Hypothalamus (tissue), 51 donors: ENCODE measurements around the gene AK2.
"Not testable (repeated sequence)": the region's sequence is repeated elsewhere in the genome, so short reads cannot be mapped to it uniquely, and the experiment has no call there.

Experiments used
- DNase-seq, 51 donors: peaks; one replicate each; lab custom pipeline; 2025; lab: John Stamatoyannopoulos, UW

AK2 gene

DNA sequence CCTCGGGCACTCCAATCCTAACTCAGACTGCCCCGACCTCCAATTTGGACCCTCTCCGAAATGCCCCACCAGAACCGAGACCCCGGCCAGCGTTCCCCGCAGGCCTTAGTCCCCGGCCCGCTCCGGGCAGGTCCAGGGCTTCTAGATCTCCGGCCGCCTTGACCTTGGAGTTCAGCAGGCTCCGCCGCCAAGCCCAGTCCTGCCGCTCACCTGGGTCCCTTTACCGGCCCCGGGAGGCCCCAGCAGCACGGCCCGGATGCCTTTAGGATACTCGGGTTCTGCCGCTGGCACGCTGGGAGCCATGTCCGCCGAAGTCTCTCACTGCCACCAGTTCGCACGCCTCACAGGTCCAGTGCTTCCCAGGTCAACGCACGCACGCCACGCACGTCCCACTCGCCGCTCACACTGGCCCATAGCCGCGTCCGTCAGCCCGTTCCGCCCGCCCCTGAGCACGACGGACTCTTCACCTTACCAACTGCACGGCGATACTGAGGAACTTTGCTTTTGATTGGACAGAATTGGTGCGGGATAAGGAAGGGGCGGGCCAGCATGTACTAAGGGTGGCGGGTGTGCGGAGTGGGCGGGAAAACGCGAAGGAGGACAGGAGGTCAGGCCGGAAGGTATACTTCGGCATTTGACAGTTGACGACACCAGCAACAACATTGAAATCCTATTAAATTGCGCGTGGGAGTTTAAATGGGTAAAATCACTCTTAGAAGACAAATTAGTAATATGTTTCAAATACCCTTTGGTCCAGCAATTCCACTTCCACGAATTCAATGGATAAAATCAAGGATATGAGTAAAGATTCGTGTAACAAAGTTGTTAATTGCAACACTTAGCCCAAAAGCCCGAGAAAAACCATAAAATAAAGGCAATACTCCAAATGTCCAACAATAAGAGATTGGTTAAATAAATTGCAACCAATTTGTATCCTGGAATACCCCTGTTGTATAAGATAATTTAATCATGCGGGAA lies at the start of gene AK2:
Gene AK2, minus strand, starts transcription at position 358 of the 978 bp plus-strand sequence. Its CDS starts 55 bp downstream, at position 303.
- peak; percentile 52 to 98 (median 94) for DNase-seq

DNA sequence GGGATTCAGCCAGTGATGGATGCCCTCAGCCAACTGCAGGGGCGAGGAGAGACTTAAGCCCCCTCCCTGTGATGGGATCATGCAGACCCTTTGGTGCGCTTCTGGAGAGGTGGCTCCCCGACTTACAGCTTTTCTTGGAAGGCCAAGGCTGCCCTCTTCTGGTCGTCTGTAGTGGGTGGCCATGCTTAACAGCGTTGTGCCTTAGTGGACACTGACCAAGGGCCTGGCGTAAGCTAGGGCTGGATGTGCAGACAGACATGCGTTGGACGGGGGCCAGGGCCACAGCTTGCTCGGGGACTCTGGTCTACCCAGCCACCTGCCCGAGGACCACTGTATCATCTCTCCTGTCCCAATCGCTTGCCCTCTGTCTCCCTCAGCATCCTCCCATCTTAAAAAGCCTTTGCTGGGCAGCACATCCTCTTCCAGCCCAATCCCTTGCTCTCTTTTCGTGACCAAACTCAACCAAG lies 49.7 kb upstream of the AK2 start:
- peak in 46 of 51 donors; percentile 27 to 86 (median 66) for DNase-seq

DNA sequence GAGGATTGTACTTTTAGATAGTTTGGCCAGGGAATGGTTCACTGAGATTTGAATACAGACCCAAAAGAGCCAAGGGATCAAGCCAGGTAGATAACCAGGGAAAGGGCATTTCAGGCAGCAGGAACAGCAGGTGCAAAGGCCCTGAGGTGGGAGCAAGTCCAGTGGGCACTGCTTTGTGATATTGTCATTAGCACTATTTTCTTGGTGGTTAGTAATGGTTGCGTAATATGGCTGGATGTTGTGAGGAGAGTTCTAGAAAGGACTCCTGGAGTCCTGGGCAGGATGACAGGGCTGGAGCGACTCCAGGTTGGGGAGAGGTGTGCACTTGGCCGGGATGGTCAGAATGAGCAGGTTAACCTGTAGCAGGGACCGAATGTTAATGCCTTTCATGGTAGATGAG lies 48.6 kb upstream of the AK2 start:
- no peak for DNase-seq

DNA sequence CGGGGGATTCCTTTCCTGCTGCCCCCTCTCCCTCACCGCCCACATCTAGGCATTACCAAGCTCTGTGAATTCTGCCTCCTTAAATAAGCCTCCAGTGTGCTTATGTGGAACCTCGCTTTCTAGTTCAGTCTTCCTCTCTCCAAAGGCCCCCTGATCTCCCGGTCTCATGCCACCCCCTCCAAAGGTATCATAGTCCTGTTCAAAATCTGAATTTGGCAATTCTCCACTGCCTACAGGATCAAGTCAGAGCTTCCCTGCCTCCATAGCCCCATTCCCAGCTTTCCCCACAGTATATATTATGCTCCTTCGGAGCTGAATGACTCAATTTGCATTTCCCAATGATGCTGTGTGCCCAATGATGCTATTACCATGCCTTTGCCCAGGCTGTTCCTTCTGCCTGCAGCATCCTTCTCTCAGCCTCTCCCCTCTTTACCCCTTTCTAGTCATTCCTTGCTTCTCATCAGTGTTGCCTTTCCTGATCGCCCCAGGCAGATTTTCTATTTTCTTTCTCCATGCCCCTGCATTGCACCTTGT lies 46.0 kb upstream of the AK2 start:
- DNase-seq, result peak in 1 of 51 donors; percentile 45

DNA sequence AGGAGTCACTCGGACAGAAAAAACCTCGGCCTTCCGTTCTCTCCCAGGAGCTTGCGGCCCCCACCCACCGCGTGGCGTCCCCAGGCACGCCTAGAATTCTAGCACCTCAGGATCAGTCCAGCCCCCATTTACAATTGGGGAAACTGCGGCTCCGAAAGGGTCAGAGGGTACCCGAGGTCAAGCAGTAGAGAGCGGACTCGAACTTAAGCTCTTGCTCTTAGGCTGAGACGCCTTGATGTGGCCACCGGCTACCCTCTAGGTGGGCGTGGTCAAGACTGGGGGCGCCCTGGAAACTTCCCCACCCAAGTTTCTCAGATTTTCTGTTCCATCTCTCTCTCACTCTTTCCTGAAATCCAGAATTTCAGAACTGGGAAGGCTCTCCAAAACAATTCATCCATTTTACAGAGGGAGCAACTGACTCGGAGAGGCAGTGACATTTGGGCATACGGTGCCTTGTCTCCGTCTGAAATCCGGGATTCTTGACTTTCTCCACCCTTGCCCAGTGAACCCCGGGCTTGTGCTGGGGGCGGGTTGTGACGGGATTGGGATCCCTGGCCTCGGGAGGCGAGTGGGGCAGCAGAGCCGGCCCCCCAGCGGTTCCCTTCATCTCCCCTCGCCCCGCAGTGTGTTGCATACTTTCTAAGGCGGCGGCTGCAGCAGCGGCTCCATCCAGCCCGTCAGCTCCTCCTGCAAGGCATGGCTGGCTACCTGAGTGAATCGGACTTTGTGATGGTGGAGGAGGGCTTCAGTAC lies 45.0 kb upstream of the AK2 start:
- peak in 5 of 51 donors; percentile 7 to 100 (median 14) for DNase-seq

DNA sequence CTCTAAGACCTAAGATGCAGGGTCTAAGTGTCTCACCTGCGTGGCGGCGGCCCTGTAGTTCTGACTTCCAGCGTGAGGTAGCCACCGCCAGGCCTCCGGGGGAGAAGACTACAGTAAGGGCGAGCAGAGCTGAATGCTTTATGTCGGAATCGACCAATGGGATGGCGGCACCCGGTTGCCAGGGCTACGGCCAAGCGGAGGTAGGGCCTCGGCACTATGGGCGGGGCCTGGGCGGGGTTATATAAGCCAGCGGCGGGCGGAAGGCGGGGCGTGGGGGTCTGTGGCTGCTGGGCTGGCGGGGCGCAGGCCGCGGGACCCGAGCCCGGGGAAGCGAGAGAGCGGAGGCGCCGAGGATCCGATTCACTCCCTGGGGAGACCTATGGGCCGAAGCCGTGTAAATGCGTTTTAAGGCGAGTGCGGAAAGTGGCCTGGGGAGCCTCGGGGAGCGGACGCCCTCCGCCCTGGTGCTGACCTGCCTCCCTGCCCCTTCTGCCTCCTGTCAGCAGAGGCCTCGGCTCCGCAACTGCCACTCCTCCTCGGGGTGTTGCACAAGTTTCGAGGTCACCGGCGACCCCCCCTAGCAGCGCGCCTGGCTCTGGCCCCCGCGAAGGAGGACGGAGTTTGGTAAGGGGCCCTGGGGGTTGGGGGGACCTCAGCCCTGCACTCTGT lies 44.3 kb upstream of the AK2 start, which contains the start of gene AZIN2:
Gene AZIN2, plus strand, starts transcription at position 269 of the 669 bp plus-strand sequence. CDS start 1,097 bp downstream, outside the sequence.
- DNase-seq, result peak; percentile 40 to 100 (median 95)

DNA sequence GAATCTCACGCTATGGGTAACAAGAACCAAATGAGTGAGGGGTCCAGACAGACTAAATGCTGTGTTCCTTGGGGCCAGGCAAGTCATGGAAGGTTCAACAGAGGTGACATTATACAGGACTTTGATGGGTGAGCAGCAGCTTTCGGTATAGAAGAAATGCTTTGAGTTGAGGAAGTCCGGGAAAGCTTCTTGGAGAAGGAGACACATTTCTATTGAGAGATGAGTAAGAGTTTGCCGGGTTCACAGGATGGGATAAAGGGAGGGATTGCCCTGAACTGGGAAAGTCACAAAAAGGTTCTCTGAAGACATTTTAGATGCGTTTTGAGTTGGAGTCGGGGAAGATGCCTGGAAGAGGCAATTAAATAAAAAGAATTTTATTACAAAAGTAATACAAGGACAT lies 43.7 kb upstream of the AK2 start:
- no peak for DNase-seq

DNA sequence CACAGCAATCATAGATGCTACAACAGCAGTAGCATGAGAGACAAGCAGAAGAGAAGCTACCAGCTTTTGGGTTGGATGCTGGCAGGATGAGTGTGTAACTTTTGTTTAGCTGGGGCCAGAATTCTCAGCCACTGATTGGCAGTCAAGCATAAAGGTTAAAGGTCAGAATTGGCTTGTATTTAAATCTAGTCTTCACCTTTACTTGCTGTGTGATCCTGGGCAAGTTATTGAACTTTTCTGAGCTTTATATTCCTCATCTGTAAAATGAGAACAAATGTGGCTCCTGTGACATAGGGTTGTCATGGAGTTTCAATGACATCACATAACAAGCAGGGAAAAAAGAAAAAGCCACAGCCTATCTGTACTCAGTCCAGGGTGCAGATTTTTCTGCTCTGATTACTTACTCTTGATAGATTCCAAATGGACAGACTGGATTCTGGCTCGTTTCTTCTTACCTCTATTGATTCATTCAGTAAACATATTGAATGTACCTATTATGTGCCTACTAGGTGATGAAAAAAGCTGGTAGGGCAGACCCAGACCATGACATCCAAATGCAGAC lies 41.4 kb upstream of the AK2 start:
- DNase-seq, result no peak

DNA sequence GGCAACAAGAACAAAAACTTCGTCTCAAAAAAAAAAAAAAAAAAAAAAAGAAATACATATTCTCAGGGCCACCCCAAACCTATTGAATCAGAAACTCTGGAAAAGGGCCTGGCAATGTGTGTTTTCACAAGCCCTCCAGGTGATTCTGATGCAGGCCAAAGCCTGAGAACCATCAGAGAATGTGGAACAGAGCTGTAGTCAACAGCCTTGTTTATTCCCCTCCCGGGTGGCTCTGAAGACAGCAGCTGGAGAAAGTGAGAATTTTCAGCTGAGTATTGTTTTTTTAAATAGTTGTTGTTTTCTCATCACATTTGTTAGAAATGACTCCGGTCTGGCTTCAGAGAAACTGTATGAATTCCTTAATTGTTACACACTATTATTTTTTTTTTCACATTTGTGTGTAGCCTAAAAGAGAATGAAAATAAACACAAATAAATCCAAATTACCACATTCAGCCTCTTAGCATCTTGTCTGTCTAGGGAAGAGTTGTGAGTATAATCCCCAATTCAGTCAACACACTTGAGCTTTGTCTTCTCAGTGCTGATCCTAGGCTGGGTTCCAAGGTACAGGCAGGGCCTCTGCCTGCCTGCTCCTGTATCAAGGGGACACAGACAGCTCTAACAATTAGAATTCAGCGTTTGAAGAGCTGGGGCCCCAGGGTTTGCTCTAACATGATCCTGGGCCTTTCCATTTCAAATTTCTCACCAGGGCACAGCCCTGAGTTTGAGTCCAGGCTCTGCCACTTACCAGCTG lies 37.7 kb upstream of the AK2 start:
- DNase-seq, result peak in 36 of 51 donors; percentile 13 to 90 (median 52)

DNA sequence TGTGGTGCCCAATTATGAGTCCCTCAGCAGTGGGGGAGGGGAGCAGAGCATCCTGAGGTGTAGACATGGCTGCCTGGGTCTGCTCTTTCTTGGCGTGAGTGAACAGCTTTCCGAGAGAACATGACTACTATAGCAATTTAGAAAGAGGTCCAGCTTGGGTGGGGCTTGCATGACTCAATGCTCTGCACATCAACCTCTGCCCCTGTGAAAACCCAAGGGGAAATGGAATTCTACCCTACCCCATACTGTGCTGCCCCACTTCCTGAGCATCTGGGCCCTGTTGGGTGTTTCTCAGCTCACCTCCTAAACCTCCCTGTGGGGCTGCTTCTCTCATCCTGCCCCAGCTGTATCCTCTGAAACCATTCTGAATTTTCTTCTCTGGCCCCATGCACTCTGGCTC lies 36.0 kb upstream of the AK2 start:
- no peak for DNase-seq

DNA sequence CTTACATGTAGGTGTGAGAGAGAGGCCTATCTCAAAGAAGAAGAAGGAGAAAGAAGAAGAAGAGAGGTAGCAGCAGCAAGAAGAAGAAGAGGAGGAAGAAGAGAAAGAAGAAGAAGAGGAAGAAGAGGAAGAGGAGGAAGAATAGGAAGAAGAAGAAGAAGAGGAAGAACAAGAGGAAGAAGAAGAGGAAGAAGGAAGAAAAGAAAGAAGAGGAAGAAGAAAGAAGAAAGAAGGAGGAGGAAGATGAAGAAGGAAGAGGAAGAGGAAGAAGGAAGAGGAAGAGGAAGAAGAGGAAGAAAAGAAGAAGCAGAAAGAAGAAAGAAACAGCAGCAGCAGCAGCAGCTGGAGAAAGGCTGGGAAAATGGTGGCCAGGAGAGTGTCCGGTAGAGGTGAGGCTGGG lies 33.9 kb upstream of the AK2 start:
- DNase-seq, result no peak

DNA sequence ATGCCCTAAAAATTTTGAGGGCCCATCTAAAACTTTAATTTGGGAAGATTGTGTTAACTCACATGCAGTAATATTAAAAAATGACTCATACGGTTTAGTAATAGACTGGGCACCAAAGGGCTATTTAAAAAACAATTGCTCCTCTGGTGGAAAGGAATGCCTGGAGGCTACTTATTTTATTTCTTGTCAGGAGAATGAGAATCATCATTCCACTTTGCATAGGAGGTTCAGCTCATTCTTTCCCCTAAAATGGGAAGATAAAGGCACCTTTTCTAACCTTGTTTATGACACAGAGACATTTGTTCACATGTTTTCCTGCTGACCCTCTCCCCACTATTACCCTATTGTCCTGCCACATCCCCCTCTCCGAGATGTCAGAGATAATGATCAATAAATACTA lies 31.4 kb upstream of the AK2 start:
- DNase-seq, result not testable (repeated sequence)

DNA sequence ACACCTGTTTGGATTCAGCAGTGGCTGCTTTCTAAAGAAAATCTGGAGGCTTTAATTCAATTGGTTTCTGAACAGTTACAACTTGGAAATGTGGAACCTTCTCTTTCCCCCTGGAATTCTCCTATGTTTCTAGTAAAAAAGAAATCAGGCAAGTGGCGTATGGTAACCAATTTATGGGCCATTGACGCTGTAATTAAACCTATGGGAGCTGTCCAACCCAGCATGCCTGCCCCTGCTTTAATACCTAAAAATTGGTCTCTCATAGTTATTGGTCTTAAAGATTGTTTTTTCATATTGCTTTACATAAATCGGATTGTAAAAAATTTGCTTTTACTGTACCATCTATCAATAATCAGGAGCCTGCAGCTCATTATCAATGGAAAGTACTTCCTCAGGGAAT lies 29.8 kb upstream of the AK2 start:
- not testable (repeated sequence) for DNase-seq

DNA sequence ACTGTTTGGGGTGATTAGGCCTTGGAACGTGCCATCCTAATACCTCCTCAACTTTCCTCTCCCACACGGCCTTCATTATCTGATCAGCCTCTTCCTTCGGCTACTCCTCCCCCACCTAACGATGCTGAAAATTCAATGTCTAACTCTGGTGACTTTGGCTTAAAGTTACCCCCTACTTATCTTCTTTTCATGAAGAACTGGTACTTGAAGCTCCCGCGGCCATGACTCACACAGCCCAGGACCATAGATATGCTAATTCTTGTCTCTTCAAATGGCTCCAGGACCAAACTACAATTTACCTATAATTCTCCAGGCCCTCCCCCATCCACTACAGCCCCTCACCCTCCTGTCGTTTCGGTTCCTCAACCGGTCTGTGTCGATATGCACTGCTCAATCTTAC lies 28.6 kb upstream of the AK2 start:
- DNase-seq, result no peak

DNA sequence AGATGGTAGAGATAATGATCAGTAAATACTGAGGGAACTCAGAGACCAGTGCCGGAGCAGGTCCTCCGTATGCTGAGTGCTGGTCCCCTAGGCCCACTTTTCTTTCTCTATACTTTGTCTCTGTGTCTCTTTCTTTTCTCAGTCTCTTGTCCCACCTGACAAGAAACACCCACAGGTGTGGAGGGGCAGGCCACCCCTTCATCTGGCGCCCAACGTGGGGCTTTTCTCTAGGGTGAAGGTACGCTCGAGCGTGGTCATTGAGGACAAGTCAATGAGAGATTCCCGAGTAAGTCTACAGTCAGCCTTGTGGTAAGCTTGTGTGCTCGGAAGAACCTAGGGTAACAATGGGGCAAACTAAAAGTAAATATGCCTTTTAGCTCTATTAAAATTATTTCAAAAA lies 27.6 kb upstream of the AK2 start:
- not testable (repeated sequence) for DNase-seq

DNA sequence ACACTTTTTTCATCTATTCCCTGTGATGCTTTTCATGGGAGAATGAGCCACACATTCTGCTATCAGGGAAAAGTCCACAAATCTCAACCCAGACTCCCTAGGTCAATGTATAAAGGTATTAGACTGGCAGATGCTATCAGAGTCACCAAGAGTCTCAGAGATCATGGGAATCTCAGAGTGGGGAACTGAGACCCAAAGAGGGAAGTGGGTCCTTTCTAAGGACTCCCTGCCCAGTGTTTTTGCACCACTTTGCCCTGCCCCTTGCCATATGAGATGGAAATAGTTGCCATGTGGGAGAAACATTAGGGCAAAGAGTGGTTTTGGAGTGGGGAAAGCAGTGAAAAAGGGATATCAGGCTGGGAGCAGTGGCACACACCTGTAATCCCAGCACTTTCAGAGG lies 25.2 kb upstream of the AK2 start:
- DNase-seq, result no peak

DNA sequence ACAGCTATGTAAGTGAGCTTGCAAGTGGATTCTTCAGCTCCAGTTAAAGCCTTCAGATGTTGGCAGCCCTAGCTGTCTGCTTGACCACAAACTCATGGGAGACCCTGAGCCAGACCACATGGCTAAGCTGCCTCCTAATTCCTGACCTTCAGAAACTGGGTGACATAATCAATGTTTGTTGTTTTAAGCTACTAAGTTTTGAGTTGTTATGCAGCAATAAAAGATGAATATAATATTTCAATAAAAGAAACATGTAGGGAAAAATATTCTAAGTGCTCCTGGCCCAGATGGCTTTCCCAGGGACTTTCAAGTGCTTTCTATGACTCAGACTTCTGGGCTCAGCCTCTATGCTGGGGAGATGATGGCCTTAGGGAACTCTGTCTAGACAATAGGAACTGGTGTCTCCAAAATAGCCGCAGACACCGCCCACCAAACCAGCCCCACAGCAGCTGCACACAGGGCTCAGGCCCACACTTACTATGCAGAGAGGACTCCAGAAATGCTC lies 23.9 kb upstream of the AK2 start:
- DNase-seq, result peak in 27 of 51 donors; percentile 9 to 74 (median 32)

DNA sequence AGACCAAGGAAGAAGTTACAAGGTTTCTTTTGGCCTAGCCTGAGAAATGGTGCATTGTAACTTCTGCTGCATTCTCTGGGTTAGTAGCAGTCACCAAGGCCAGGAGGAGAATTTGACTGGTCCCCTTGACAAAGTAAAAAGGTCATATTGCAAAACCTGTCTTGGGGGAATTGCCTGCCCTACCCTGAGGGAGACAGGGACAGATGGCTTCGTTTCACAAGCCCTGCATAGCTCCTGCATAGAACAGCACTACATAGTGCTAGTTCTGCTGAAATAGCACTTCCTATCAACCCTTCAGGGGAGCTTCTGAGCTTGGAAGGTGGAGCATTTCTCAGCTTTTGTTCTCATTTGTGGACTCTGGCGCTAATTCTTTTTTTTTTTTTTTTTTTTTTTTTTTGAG lies 20.4 kb upstream of the AK2 start:
- DNase-seq, result no peak

DNA sequence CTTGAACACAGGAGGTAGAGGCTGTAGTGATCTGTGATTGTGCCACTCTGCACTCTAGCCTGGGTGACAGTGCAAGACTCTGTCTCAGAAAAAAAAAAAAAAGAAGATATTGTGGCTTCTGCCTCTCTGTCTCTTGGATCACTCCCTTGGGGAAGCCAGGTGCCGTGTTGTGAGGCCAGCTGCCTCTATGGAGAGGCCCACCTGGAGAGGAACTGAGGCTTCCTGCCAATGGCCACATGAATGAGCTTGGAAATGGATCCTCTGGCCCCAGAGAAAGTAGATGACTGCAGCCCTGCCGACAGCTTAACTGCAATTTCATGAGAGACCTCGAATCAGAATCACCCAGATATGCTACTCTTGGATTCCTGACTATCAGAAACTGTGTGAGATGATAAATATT lies 19.7 kb upstream of the AK2 start:
- DNase-seq, result no peak
